HG02970 (cell line): ENCODE measurements around the gene IGF2.

Experiments
- ATAC-seq: cut with Tn5 transposase; IDR thresholded peaks from one replicate; pipeline ENCODE4 v1.9.1; 2021; ENCODE audit warnings: mild to moderate bottlenecking, moderate library complexity, moderate number of reproducible peaks; ENCODE audit not compliant: unreplicated experiment, low FRiP score

Gene IGF2

DNA sequence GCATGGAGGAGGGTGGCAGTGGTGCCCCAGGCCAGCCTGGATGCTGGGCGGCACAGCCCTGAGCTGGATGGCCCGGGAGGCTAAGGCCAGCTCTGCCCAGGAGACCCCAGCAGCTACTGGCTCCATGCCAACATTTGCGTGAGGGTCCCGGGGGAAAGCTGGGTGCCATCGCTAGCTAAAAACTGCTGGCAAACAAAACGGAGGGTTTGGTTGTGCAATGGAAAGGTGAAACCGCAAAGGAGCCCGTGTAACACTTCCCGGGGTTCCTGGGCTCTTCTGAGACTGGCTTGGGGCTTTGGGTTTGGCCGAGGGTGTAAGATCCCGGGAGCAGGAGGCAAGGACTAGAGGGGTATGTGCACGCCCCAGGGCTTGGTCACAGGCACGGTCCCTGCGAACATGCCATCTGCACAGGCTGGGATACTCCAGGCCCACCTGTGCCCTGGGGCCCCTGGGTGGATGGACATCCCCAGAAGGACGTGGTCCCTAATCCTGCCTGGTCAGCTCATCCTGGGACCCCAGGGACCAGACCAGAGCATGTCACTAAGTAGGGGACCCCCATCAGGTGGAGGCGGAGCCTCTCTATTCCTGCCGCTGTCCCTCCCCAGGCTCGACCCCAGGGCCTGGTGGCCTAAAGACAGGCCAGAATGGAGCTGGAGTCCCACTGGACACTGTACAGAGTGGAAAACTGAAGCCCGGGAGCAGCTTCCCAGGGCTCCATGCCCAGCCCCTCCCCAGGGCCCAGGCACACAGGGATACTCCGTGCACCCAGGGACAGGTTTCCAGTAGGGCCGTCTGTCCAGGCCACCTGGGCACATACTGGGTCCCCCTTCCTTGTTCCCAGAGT, 44.6 kb downstream of the IGF2 start:
- ATAC-seq = no peak

DNA sequence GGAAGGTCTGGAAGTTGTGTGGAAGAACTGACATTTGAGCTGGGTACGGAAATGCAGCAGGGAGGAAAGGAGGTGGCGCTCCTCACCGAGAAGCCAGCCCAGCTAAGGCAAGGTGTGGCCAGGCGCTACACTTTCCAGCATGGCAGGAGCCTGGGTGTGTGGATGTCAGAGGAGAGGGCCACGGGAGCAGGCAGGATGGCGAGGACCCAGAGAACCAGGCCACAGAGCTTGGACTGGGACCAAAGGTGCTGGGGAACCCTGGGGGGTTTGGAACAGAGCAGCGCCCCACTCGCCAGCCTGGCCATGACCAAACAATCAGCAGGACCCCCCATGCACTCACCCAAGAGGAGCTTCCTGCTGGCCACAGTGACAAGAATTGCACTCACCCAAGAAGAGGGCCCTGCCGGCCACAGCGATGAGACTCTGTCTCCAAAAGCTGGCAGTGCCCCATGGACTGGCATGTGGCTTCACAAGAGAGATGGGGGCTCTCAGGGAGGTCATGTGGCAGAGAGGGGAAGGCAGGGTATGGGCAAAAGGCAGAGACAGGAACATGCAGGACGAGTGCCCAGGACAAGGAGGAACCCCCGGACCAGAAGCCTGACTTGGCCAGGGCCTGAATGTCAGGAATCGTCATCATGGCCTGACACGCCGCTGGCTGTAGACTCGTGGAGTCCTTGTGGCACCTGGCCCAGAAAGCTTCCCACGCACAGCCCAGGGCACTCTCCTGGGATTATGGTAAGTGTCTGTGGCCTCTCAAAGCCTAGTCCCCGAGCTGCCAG, 45.4 kb downstream of the IGF2 start:
- no peak for ATAC-seq

- ATAC-seq = no peak
Measured at GRCh38 chr11:2092956-2093412, 46.2 kb downstream of the IGF2 start.

GRCh38 chr11:2092464-2092910, 46.7 kb downstream of the IGF2 start:
- ATAC-seq = no peak

- no peak for ATAC-seq
Measured at GRCh38 chr11:2091786-2092463, 47.3 kb downstream of the IGF2 start.

- ATAC-seq = no peak
Measured at GRCh38 chr11:2091112-2091746, 48.0 kb downstream of the IGF2 start.

- no peak for ATAC-seq
Measured at GRCh38 chr11:2090172-2091111, 48.7 kb downstream of the IGF2 start.

- no peak for ATAC-seq
Measured at GRCh38 chr11:2089536-2090165, 49.5 kb downstream of the IGF2 start.

DNA sequence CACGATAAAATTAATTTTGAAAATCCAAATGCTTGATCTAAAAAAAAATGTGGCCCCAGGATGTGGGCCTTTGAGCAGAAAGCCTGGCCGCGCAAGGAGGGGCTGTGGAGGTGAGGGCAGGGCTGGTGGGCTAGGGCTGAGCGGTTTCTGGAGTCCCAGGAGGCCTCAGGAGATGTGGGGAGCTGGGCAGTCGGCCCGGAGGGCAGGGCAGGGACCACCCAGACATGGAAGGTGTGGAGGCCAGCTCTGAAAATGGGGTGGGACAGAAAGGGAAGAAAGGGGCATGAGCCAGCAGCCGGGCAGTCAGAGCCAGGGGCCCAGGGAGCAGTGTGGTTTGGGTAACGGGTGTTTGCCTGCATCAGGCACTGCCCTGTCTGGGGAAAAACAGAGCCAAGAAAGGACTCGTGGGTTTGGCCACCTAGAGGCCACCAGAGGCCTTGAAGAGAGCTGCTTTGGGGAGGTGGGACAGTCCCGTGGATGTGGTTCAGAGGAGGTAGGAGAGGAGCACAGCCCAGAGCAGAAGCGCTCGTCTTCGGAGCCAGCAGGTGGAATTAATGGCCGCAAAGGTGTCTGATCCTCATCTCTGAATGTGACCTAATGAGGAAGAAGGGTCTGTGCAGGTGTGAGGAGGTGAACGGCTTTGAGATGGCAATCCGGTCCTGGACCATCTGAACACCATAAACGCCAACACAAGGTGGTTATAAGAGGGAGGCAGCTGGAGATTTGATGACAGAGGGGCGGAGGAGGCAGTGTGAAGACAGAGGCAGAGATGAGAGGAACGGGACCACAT, 50.2 kb downstream of the IGF2 start:
- no peak for ATAC-seq

GRCh38 chr11:2088284-2088683, 50.9 kb downstream of the IGF2 start:
- ATAC-seq = no peak

- no peak for ATAC-seq
Measured at GRCh38 chr11:2086239-2087040, 52.7 kb downstream of the IGF2 start.

GRCh38 chr11:2085251-2086066, 53.7 kb downstream of the IGF2 start:
- no peak for ATAC-seq

DNA sequence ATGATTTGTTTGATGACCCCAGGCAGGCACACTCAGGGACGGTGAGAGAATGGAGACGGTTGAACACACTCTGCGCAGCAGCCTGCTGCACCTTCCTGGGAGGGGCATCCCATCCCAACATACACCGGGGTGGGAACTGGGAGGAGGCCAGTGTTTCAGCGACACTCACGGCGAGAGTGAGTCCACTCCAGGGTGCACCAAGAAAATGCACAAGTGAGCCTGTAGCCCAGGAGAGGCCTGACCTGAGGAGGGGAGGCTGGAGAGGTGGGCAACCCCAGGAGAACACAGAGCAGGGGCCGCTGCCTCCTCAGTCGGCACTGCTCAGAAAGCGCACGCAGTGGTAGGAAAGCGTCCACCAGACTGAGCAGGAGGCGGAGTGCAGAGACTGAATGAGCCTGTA, 54.5 kb downstream of the IGF2 start:
- no peak for ATAC-seq
